ENCODE measurements around the gene FRMD8. TPM values are rescaled to one million over a fixed set of nuclear protein-coding genes. Genes with fewer than 3 reads are reported as not detected.

Gene FRMD8
- total and polyA plus RNA-seq, 4 donors, result 16.8 to 39.5 (median 23.5) TPM

DNA sequence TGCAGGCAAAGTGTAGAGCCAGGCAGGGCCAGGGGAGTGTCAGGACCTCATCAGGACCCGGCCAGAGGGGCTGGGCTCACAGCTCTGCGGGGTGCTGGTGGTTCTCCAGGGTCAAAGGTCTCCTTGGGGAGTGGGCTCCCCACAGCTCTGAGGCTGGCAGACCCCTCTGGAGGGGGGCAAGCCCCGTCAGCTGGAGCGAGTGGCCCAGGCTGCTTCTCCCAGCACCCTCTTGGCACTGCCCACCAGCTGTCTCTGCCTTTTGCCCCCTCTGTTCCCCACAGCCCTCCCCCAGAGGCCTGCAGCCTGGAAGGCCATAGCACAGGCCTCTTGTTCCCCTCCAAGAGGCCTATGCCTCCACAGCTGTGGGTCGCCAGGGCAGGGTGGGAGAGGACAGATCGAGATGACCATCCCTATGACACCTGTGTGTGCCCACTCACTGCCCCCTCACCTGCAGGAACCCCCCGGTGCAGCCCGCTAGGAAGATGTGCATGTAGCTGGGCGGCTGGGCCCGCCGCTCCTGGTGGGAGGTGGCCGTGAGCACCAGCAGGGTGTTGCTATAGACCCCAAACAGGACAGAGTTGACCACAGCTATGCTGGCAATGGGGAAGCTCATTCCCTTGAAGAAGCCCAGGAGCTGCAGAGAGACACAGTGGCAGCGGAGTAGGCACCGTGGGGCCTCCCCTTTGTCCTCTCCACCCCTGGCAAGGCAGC, 7.4 kb upstream of the FRMD8 start:
- Histone ChIP-seq H3K4me3 (ENCODE audit: low read length in 2 of 2) (no peak overlapping the region), H3K4me1 (ENCODE audit: control insufficient read depth in 1 of 2, insufficient read depth in 2 of 2, low read length in 2 of 2) (no peaks in the 10 kb centered on the region), H3K27me3 (ENCODE audit: control insufficient read depth in 1 of 2, insufficient read depth in 2 of 2, low read length in 1 of 2) (no peaks in the 10 kb centered on the region), H3K27ac (ENCODE audit: low read depth in 1 of 2, low read length in 2 of 2) (no peak overlapping the region), H3K36me3 (ENCODE audit: control insufficient read depth in 1 of 2, insufficient read depth in 2 of 2, low read length in 1 of 2) (no peaks in the 10 kb centered on the region), H3K9me3 (ENCODE audit: control insufficient read depth, low read length) (no peaks in the 10 kb centered on the region)
- DNase-seq, result peak in 1 of 2 donors; percentile 44
- intact Hi-C loops (cut with DNase I), result loop anchor here in 1 of 2 donors (5.0 kb wide), 1 partner anchor 133 kb away; no protein-coding TSS in a partner anchor
- 90 to 91% methylated on average over 13 to 14 of the region's 14 CpGs for WGBS, 2 donors
- ATAC-seq (ENCODE audit: low FRiP score), result no peak

DNA sequence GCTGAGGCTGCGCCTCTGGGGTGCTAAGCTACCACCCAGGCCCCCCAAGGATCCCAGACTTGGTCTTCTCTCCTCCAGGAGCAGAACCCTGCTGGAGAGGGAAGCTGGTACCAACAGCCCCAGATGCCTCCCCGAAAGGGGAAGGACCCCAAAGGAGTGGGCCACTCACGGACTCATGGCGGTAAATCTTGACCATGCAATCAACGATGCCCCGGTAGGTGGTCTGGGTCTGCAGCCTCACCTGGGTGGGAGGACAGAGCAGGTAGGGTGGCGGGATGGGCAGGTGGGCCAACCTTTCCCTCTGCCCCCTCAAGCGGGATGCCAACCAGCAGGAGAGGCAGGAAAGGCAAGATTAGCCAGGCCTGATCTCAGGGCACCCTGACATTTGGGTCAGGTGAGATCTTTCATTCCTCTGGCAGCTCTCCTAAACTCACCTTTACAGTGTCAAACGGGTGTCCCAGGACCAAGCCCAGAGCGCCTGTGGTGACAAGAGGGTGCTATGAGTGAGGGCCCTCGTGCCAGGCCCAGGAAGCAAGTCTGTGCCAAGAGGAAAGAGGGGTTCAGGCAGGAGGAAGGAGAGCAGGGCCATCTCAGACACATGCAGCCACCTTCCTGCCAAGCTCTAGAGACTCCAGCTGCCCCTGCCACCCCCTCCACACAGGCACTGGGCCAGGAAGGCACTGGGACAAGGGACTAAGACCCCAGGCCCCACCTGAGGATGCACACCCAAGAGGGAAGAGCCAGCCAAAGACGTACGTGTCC, 6.6 kb upstream of the FRMD8 start:
- Histone ChIP-seq H3K27me3 (ENCODE audit: control insufficient read depth in 1 of 2, insufficient read depth in 2 of 2, low read length in 1 of 2) (no peaks in the 10 kb centered on the region), H3K27ac (ENCODE audit: low read depth in 1 of 2, low read length in 2 of 2) (no peak overlapping the region), H3K36me3 (ENCODE audit: control insufficient read depth in 1 of 2, insufficient read depth in 2 of 2, low read length in 1 of 2) (no peaks in the 10 kb centered on the region), H3K9me3 (ENCODE audit: control insufficient read depth, low read length) (no peaks in the 10 kb centered on the region), H3K4me3 (ENCODE audit: low read length in 2 of 2) (no peak overlapping the region), H3K4me1 (ENCODE audit: control insufficient read depth in 1 of 2, insufficient read depth in 2 of 2, low read length in 2 of 2) (no peaks in the 10 kb centered on the region)
- ATAC-seq (ENCODE audit: low FRiP score) (no peak), DNase-seq (no peak)
- intact Hi-C loops (cut with DNase I), result loop anchor here (5.0 kb wide), 3 partner anchors 37 to 132 kb away; no protein-coding TSS in a partner anchor
- WGBS, 2 donors, result 90% methylated on average over 13 of the region's 13 CpGs

DNA sequence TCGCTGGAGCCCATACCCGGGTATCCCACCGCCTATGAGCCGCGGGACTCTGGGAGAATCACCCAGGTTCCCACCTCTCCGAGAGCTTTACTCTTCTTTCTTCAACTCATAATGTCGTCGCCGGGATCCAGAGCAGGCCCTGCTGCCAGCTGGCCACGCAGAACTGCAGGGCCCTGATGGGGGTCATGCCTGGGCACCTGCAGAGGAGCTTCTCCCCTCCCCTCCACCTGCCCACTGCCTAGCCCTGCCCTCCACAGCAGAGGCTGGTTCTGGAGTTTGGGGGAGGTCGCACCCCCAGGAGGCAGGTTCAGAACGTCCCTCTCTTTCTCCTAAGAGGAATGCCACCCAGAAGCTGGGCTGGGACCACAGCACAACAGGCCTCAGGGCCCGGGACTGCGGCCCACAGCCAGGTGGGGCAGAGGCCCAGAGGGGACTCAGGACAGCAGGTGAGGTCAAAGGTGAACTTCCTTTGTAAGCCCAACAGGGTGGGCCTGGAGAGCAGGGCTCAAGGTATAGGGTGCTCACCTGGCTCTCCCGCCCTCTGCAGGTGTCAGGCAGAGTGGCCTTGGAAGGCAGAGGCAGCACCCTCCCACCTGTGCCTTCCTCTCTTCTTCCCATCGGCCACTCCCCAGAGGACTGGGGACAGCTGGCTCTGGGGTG, 5.8 kb upstream of the FRMD8 start:
- peak in 1 of 2 donors; percentile 46 for DNase-seq
- no peaks in the 10 kb centered on the region for H3K27me3 ChIP-seq (ENCODE audit: control insufficient read depth in 1 of 2, insufficient read depth in 2 of 2, low read length in 1 of 2)
- ATAC-seq (ENCODE audit: low FRiP score), result no peak
- no peaks in the 10 kb centered on the region for H3K36me3 ChIP-seq (ENCODE audit: control insufficient read depth in 1 of 2, insufficient read depth in 2 of 2, low read length in 1 of 2)
- no peak overlapping the region for H3K27ac ChIP-seq (ENCODE audit: low read depth in 1 of 2, low read length in 2 of 2)
- H3K4me3 ChIP-seq (ENCODE audit: low read length in 2 of 2), result no peak overlapping the region
- H3K9me3 ChIP-seq (ENCODE audit: control insufficient read depth, low read length), result no peaks in the 10 kb centered on the region
- intact Hi-C loops (cut with DNase I), result loop anchor here (5.0 kb wide), 2 partner anchors 37 to 87 kb away; no protein-coding TSS in a partner anchor
- WGBS, 2 donors, result 83 to 88% methylated on average over 16 of the region's 16 CpGs
- no peaks in the 10 kb centered on the region for H3K4me1 ChIP-seq (ENCODE audit: control insufficient read depth in 1 of 2, insufficient read depth in 2 of 2, low read length in 2 of 2)

DNA sequence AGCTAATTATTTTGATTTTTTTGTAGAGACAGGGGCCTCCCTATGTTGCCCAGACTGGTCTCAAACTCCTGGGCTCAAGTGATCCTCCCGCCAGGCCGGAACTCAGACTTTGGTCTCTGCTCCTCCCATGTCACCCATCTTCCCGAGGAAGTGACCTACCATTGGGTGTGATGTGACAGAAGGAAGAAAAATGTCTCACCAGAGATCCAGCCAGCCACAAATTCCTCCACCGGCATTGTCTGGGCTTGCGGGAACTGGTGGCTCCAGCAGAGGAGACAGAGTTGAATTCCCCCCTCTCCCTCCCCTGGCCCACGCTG, 4.8 kb upstream of the FRMD8 start:
- Histone ChIP-seq H3K4me3 (ENCODE audit: low read length in 2 of 2) (no peak overlapping the region), H3K9me3 (ENCODE audit: control insufficient read depth, low read length) (no peaks in the 10 kb centered on the region), H3K27ac (ENCODE audit: low read depth in 1 of 2, low read length in 2 of 2) (peak overlapping the region; percentile 23 to 87), H3K27me3 (ENCODE audit: control insufficient read depth in 1 of 2, insufficient read depth in 2 of 2, low read length in 1 of 2) (no peaks in the 10 kb centered on the region), H3K4me1 (ENCODE audit: control insufficient read depth in 1 of 2, insufficient read depth in 2 of 2, low read length in 2 of 2) (no peaks in the 10 kb centered on the region), H3K36me3 (ENCODE audit: control insufficient read depth in 1 of 2, insufficient read depth in 2 of 2, low read length in 1 of 2) (no peaks in the 10 kb centered on the region)
- ATAC-seq (ENCODE audit: low FRiP score), result peak; percentile 15
- WGBS, 2 donors, result 3% methylated on average over 6 of the region's 6 CpGs
- no peak for DNase-seq
- intact Hi-C loops (cut with DNase I), result loop anchor here (5.0 kb wide), 2 partner anchors 36 to 86 kb away; no protein-coding TSS in a partner anchor

DNA sequence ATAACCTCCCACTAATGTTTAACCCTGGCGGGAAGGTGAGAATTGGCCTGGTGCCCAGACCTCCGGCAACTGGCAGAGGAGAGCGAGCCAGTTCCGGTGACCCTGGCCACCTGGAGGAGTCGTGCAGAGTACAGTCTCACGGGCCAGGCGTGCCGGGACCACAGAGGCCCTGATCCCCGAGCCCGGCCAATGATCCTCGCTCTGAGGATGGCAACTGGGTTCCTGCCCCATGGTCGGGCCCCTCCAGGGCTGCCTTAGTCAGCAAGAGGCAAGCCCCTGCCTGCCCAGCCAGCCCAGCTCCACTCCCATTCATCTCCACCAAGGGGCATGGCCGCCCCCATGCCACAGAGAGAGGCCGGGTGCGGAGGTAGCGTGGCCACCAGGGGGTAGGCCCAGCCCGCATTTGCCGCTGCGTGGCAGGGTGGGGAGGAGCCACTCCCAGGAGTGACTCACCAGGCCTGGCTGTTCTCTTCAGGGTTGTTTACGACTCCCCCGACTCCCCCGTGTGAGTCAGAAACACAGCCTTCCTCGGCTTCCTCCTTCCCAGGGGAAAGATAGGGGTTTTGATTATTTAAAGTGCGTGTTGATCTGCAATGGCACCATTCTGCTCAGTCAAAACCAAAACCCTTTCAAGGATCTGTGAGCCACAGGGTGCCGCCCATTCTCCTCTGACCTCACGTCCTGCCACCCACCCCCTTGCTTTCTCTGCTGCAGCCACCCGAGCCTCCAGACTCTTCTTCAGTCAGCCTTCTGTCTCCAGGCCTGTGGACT, 4.2 kb upstream of the FRMD8 start, which contains the start of gene SLC25A45:
Gene SLC25A45 (minus strand): TSS at position 614 of the 771 bp plus-strand sequence. CDS start 695 bp downstream, outside the sequence.
- H3K4me1 ChIP-seq (ENCODE audit: control insufficient read depth in 1 of 2, insufficient read depth in 2 of 2, low read length in 2 of 2), result no peaks in the 10 kb centered on the region
- 0 to 1% methylated on average over 22 to 27 of the region's 27 CpGs for WGBS, 2 donors

DNA sequence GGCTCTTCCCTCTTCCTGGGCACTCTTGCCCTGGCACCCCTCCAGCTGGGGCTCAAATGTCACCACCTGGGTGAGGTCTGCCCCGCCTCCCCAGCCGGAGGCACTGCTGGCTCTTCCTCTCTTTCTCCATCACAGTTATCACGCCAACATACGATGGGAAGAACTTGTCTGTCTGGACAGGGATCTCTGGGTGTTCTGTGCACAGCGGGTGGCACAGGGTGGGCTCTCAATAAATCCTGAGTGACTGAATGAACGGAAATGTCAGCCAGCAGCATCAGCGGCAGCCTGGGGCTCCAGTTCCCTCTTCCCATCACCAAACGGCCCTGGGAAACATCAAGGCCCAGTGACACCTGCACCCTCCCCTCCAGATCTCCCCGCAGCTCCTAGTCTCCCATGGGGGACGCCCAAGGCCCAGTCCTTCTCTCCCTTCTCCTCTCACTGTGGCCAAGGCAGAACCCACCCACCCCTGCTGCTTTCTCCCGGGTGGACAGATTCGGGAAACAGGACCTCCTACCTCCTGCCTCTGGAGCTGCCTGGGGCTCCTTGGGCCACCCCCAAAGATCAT, 3.6 kb upstream of the FRMD8 start:
- Histone ChIP-seq H3K9me3 (ENCODE audit: control insufficient read depth, low read length) (no peaks in the 10 kb centered on the region), H3K4me3 (ENCODE audit: low read length in 2 of 2) (no peak overlapping the region), H3K27ac (ENCODE audit: low read depth in 1 of 2, low read length in 2 of 2) (peak overlapping the region; percentile 83 to 85), H3K36me3 (ENCODE audit: control insufficient read depth in 1 of 2, insufficient read depth in 2 of 2, low read length in 1 of 2) (no peaks in the 10 kb centered on the region), H3K27me3 (ENCODE audit: control insufficient read depth in 1 of 2, insufficient read depth in 2 of 2, low read length in 1 of 2) (no peaks in the 10 kb centered on the region), H3K4me1 (ENCODE audit: control insufficient read depth in 1 of 2, insufficient read depth in 2 of 2, low read length in 2 of 2) (no peaks in the 10 kb centered on the region)
- no peak for DNase-seq
- no peak for ATAC-seq (ENCODE audit: low FRiP score)
- intact Hi-C loops (cut with DNase I), result loop anchor here (5.0 kb wide), 2 partner anchors 34 to 84 kb away; no protein-coding TSS in a partner anchor
- 24 to 34% methylated on average over 12 of the region's 12 CpGs for WGBS, 2 donors

More for the DNA sequence above, 4.2 kb upstream of the FRMD8 start, which contains the start of gene SLC25A45:
- intact Hi-C loops (cut with DNase I), result loop anchor here (5.0 kb wide), 2 partner anchors 35 to 85 kb away; no protein-coding TSS in a partner anchor
- Histone ChIP-seq H3K27me3 (ENCODE audit: control insufficient read depth in 1 of 2, insufficient read depth in 2 of 2, low read length in 1 of 2) (no peaks in the 10 kb centered on the region), H3K4me3 (ENCODE audit: low read length in 2 of 2) (no peak within 1 kb of the TSS), H3K36me3 (ENCODE audit: control insufficient read depth in 1 of 2, insufficient read depth in 2 of 2, low read length in 1 of 2) (no peaks in the 10 kb centered on the region), H3K9me3 (ENCODE audit: control insufficient read depth, low read length) (no peaks in the 10 kb centered on the region), H3K27ac (ENCODE audit: low read depth in 1 of 2, low read length in 2 of 2) (peak within 1 kb of the TSS; percentile 83 to 87)
- DNase-seq (peak; percentile 95 to 97), ATAC-seq (ENCODE audit: low FRiP score) (peak; percentile 95)

DNA sequence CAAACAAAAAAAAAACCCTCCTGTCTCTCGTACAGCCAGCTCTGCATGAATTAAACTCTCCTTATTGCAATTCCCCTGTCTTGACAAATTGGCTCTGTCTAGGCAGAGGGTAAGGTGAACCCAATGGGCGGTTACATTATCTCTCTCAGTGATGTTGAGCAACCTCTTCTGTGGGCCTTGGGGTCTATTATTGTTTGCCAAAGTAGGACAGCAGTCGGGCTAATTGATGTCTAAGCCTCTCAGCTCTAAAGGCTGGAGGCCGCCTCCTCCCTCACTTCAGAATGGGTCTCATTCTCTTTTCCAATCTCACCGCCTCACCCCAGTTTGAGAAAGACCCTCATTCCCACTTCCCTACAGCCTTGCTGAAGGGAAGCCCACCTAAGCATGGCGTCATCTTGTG, 2.7 kb upstream of the FRMD8 start:
- no peaks in the 10 kb centered on the region for H3K27me3 ChIP-seq (ENCODE audit: control insufficient read depth in 1 of 2, insufficient read depth in 2 of 2, low read length in 1 of 2)
- WGBS, 2 donors, result 91 to 92% methylated on average over 6 of the region's 6 CpGs
- no peak for DNase-seq
- no peaks in the 10 kb centered on the region for H3K4me1 ChIP-seq (ENCODE audit: control insufficient read depth in 1 of 2, insufficient read depth in 2 of 2, low read length in 2 of 2)
- H3K36me3 ChIP-seq (ENCODE audit: control insufficient read depth in 1 of 2, insufficient read depth in 2 of 2, low read length in 1 of 2), result no peaks in the 10 kb centered on the region
- H3K9me3 ChIP-seq (ENCODE audit: control insufficient read depth, low read length), result no peaks in the 10 kb centered on the region
- peak overlapping the region in 1 of 2 donors; percentile 6 for H3K27ac ChIP-seq (ENCODE audit: low read depth in 1 of 2, low read length in 2 of 2)
- no peak overlapping the region for H3K4me3 ChIP-seq (ENCODE audit: low read length in 2 of 2)
- intact Hi-C loops (cut with DNase I), result loop anchor here (5.0 kb wide), 2 partner anchors 34 to 84 kb away; no protein-coding TSS in a partner anchor
- no peak for ATAC-seq (ENCODE audit: low FRiP score)

All from aorta (tissue), 5 donors.